HepG2 (cell line): ENCODE results near the gene NEK5. TPM values are rescaled to one million over a fixed set of nuclear protein-coding genes. Genes with fewer than 3 reads are reported as not detected.
A peak's percentile ranks its signal among the peaks of the same experiment; 100 is the strongest.

ENCODE experiments used
- GPN1 ChIP-seq: sonication (generic); formaldehyde crosslinking; IDR thresholded peaks from 2 replicates; pipeline ENCODE4 v1.5.1; 2020; ENCODE audit warnings: missing genetic modification reagents, borderline replicate concordance
- HNRNPK ChIP-seq: fragments of 200-400 bp; formaldehyde crosslinking; IDR thresholded peaks from 2 replicates; pipeline ENCODE4 v1.6.1; 2018; ENCODE audit warnings: low read length, low read depth, moderate library complexity, mild to moderate bottlenecking; ENCODE audit not compliant: poor library complexity, severe bottlenecking
- IRF1 ChIP-seq: sonication (generic); formaldehyde crosslinking; IDR thresholded peaks from 2 replicates; pipeline ENCODE4 v1.4.0; 2020; ENCODE audit warnings: low read depth, mild to moderate bottlenecking, missing genetic modification reagents
- NAIF1 ChIP-seq: sonication (generic); formaldehyde crosslinking; IDR thresholded peaks from 2 replicates; pipeline ENCODE4 v1.5.0; 2020; ENCODE audit warnings: mild to moderate bottlenecking, missing genetic modification reagents, borderline replicate concordance
- NCOA2 ChIP-seq: sonication (generic); formaldehyde crosslinking; IDR thresholded peaks from 2 replicates; pipeline ENCODE4 v1.8.0; 2022; ENCODE audit warnings: inconsistent platforms
- NR2F2 ChIP-seq: IDR thresholded peaks from 2 replicates; pipeline ENCODE4 v1.6.1; 2012; ENCODE audit warnings: low read depth, inconsistent platforms, borderline replicate concordance
- THAP8 ChIP-seq: sonication (generic); formaldehyde crosslinking; IDR thresholded peaks from 2 replicates; pipeline ENCODE4 v1.5.1; 2020; ENCODE audit warnings: missing genetic modification reagents, mild to moderate bottlenecking, borderline replicate concordance
- TMF1 ChIP-seq: sonication (generic); formaldehyde crosslinking; IDR thresholded peaks from 2 replicates; pipeline ENCODE4 v1.8.1; 2022; ENCODE audit warnings: low read depth, missing genetic modification reagents
- ZKSCAN5 ChIP-seq: sonication (generic); formaldehyde crosslinking; IDR thresholded peaks from 2 replicates; pipeline ENCODE4 v1.5.1; 2020; ENCODE audit warnings: mild to moderate bottlenecking, missing genetic modification reagents
- ZMYM4 ChIP-seq: sonication (generic); formaldehyde crosslinking; IDR thresholded peaks from 2 replicates; pipeline ENCODE4 v1.8.1; 2023; ENCODE audit warnings: mild to moderate bottlenecking, missing genetic modification reagents
- ZNF24 ChIP-seq: fragments of 450-650 bp; IDR thresholded peaks from 2 replicates; pipeline ENCODE4 v1.6.1; 2017; ENCODE audit warnings: antibody characterized with exemption, mild to moderate bottlenecking
- ZNF326 ChIP-seq: sonication (generic); formaldehyde crosslinking; IDR thresholded peaks from 2 replicates; pipeline ENCODE4 v1.4.0; 2020; ENCODE audit warnings: missing genetic modification reagents, borderline replicate concordance
- ZNF652 ChIP-seq: IDR thresholded peaks from 2 replicates; pipeline ENCODE4 v1.6.1; 2016; ENCODE audit warnings: low read depth, borderline replicate concordance
- ZNF747 ChIP-seq: sonication (generic); formaldehyde crosslinking; IDR thresholded peaks from 2 replicates; pipeline ENCODE4 v1.8.1; 2023; ENCODE audit warnings: missing genetic modification reagents, mild to moderate bottlenecking, borderline replicate concordance
- ZNF792 ChIP-seq: IDR thresholded peaks from 2 replicates; pipeline ENCODE4 v1.6.1; 2016
- ZNF879 ChIP-seq: sonication (generic); formaldehyde crosslinking; IDR thresholded peaks from 2 replicates; pipeline ENCODE4 v1.8.1; 2023; ENCODE audit warnings: missing genetic modification reagents
- polyA plus RNA-seq, 8 experiments: library from polyadenylated mRNA; depleted of rRNA in 3 of 8; stranded (reverse) in 7 of 8; unstranded in 1 of 8; fragments of >200 nt; fragmentation: Illumina TruSeq in 4 of 8; extraction: Trizol in 4 of 8; gene quantifications; 2 replicates each; pipeline versions ENCODE4 v1.2.1 to v1.2.3, GENCODE V29; 2011 to 2016; ENCODE audit warnings: low read depth in 4 of 8, missing spikeins in 1 of 8, mixed read lengths in 1 of 8; ENCODE audit not compliant: insufficient read depth in 1 of 8
- total RNA-seq, 5 experiments: library from RNA; depleted of rRNA; stranded (reverse); fragments of >200 nt; fragmentation: Illumina TruSeq; extraction: Trizol; gene quantifications; 2 replicates each; pipeline ENCODE4 v1.2.3, GENCODE V29; 2016; ENCODE audit warnings: low read depth in 1 of 5
- TF ChIP-seq, protein P1 (sequence below): sonication (generic); formaldehyde crosslinking; IDR thresholded peaks from 2 replicates; pipeline ENCODE4 v1.4.0; 2020; ENCODE audit warnings: missing genetic modification reagents
- TF ChIP-seq, protein P2 (sequence below): sonication (generic); formaldehyde crosslinking; IDR thresholded peaks from 2 replicates; pipeline ENCODE4 v1.8.0; 2022; ENCODE audit warnings: mild to moderate bottlenecking, missing genetic modification reagents, moderate library complexity
- TF ChIP-seq, protein P3 (sequence below), 2 experiments: sonication (generic) in 1 of 2; formaldehyde crosslinking in 1 of 2; IDR thresholded peaks; 2 replicates each; pipeline versions ENCODE4 v1.5.1 to v1.6.1; 2011 to 2020; ENCODE audit warnings: borderline replicate concordance in 1 of 2, low read depth in 1 of 2, low read length in 1 of 2, mild to moderate bottlenecking in 1 of 2, missing genetic modification reagents in 1 of 2, moderate library complexity in 1 of 2

Gene NEK5
- total and polyA plus RNA-seq, 2 of the 13 experiments (the other 11 are each of a cell fraction or from before 2014, with no cell fraction given): 0.12 to 0.22 TPM

- peak; percentile 98 for TF ChIP-seq ZMYM4 (CRISPR knock-in tag)
- TF ChIP-seq, protein P1, sequence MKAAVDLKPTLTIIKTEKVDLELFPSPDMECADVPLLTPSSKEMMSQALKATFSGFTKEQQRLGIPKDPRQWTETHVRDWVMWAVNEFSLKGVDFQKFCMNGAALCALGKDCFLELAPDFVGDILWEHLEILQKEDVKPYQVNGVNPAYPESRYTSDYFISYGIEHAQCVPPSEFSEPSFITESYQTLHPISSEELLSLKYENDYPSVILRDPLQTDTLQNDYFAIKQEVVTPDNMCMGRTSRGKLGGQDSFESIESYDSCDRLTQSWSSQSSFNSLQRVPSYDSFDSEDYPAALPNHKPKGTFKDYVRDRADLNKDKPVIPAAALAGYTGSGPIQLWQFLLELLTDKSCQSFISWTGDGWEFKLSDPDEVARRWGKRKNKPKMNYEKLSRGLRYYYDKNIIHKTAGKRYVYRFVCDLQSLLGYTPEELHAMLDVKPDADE (CRISPR knock-in tag): no peak
- no peak; the same call in 1 of the 2 replicates for TF ChIP-seq ZNF652 (CRISPR knock-in tag)
- TF ChIP-seq ZNF24: no peak
- 0 out of 2 replicates have a peak, but pooled peaks have one; percentile 24 for TF ChIP-seq TMF1 (CRISPR knock-in tag)
- TF ChIP-seq HNRNPK: no peak
- TF ChIP-seq, protein P2, sequence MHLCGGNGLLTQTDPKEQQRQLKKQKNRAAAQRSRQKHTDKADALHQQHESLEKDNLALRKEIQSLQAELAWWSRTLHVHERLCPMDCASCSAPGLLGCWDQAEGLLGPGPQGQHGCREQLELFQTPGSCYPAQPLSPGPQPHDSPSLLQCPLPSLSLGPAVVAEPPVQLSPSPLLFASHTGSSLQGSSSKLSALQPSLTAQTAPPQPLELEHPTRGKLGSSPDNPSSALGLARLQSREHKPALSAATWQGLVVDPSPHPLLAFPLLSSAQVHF (CRISPR knock-in tag): no peak
- peak; percentile 97 for TF ChIP-seq ZNF747
- TF ChIP-seq NAIF1 (CRISPR knock-in tag): peak; percentile 78
- peak; percentile 81; the same call in 1 of the 2 replicates for TF ChIP-seq IRF1
- TF ChIP-seq ZKSCAN5: no peak
- TF ChIP-seq, protein P3, sequence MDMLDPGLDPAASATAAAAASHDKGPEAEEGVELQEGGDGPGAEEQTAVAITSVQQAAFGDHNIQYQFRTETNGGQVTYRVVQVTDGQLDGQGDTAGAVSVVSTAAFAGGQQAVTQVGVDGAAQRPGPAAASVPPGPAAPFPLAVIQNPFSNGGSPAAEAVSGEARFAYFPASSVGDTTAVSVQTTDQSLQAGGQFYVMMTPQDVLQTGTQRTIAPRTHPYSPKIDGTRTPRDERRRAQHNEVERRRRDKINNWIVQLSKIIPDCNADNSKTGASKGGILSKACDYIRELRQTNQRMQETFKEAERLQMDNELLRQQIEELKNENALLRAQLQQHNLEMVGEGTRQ (IDR thresholded peaks at IDR 0.05; ENCODE audit: low read depth, low read length): no peak; the same call in 1 of the 2 replicates
- TF ChIP-seq, protein P3 (CRISPR knock-in tag; IDR thresholded peaks at IDR 0.05; ENCODE audit: borderline replicate concordance): peak; percentile 56; the same call in 1 of the 2 replicates
- peak; percentile 71; the same call in 1 of the 2 replicates for TF ChIP-seq ZNF879 (CRISPR knock-in tag)
- peak; percentile 84 for TF ChIP-seq THAP8 (CRISPR knock-in tag)
- TF ChIP-seq GPN1: no peak; the same call in 1 of the 2 replicates
- peak; percentile 80 for TF ChIP-seq ZNF792 (CRISPR knock-in tag)
- TF ChIP-seq NR2F2: peak; percentile 55; the same call in 1 of the 2 replicates
- TF ChIP-seq ZNF326: no peak
- peak; percentile 78 for TF ChIP-seq NCOA2
These were observed 117.0 kb downstream of the NEK5 start, which contains the start of gene ALG11 (continued) for GRCh38 chr13:52011632-52012511.
